Heart right ventricle (tissue), 16 donors: ENCODE measurements around the gene SHB. TPM values are rescaled to one million over a fixed set of nuclear protein-coding genes. Genes with fewer than 3 reads are reported as not detected.
A peak's percentile ranks its signal among the peaks of the same experiment; 100 is the strongest.

ENCODE experiments used
- ATAC-seq, 8 donors: fragments of 200-7000 bp; cut with Tn5 transposase; one replicate each; pipeline ENCODE4 v1.9.1; 2020; ENCODE audit warnings: mild to moderate bottlenecking in 8 of 8, moderate library complexity in 8 of 8, moderate number of reproducible peaks in 1 of 8
- DNase-seq, 2 donors: peaks; one replicate each; pipeline ENCODE4 v3.0.0-alpha.2; 2020
- H3K27ac ChIP-seq, 10 donors: fragments of 200-600 bp; sonication (generic) in 2 of 10; one replicate each; pipeline versions ENCODE4 v1.5.0 to v1.8.0; 2020 to 2022; ENCODE audit warnings: mild to moderate bottlenecking in 3 of 10
- H3K27me3 ChIP-seq, 7 donors: fragments of 200-600 bp; one replicate each; pipeline ENCODE4 v1.8.0; 2021 to 2022; ENCODE audit warnings: mild to moderate bottlenecking in 2 of 7
- H3K36me3 ChIP-seq, 9 donors: fragments of 200-600 bp; sonication (generic) in 1 of 9; one replicate each; pipeline versions ENCODE4 v1.5.0 to v1.8.0; 2020 to 2022; ENCODE audit warnings: mild to moderate bottlenecking in 2 of 9
- H3K4me1 ChIP-seq, 9 donors: fragments of 200-600 bp; sonication (generic) in 1 of 9; one replicate each; pipeline versions ENCODE4 v1.5.0 to v1.8.0; 2020 to 2022; ENCODE audit warnings: mild to moderate bottlenecking in 4 of 9
- H3K4me3 ChIP-seq, 10 donors: fragments of 200-600 bp; sonication (generic) in 2 of 10; one replicate each; pipeline versions ENCODE4 v1.5.0 to v1.8.0; 2020 to 2022; ENCODE audit warnings: mild to moderate bottlenecking in 7 of 10, moderate library complexity in 2 of 10
- H3K9me3 ChIP-seq, 11 donors: fragments of 200-600 bp in 10 of 11; sonication (generic) in 2 of 11; one replicate each; pipeline versions ENCODE4 v1.5.0 to v1.8.0; 2013 to 2022; ENCODE audit warnings: mild to moderate bottlenecking in 2 of 11, control low read depth in 1 of 11, moderate library complexity in 1 of 11
- WGBS, 2 donors: extraction: QIAGEN DNeasy Blood & Tissue Kit; methylation state at CpG; one replicate each; pipeline ENCODE4 v1.1.7; 2013; ENCODE audit warnings: inconsistent platforms in 1 of 2; 5-methylcytosine and 5-hydroxymethylcytosine counted together
- intact Hi-C, 10 donors: fragments of 100-400 bp; cut with DNase I; formaldehyde crosslinking; loops; one replicate each; pipeline versions ENCODE4 v1.11.1 to v1.14.2; 2022
- polyA plus RNA-seq, 2 donors: library from polyadenylated mRNA; stranded (reverse); fragments of 200-250 nt; gene quantifications; one replicate each; pipeline ENCODE4 v1.2.3, GENCODE V29; 2013
- total RNA-seq, 10 donors: library from RNA; stranded (reverse); fragmentation: NEBNext Ultra II Directional in 3 of 10; extraction: Animal tissue kit (Norgen Biotek cat#: 25700) in 3 of 10; gene quantifications; one replicate each; pipeline versions ENCODE4 v1.2.1 to v1.2.4, GENCODE V29; 2021 to 2023
- TF ChIP-seq, protein P1 (sequence below), 9 donors: fragments of 200-600 bp; sonication (generic) in 2 of 9; IDR thresholded peaks; one replicate each; pipeline versions ENCODE4 v1.5.0 to v1.8.0; 2021 to 2022; ENCODE audit warnings: antibody characterized with exemption in 9 of 9, mild to moderate bottlenecking in 5 of 9, moderate library complexity in 1 of 9
- donor health status: Arrhythmogenic right ventricular cardiomyopathy.
- donor health status: ischemic (EF 13 %, LVEDD 7.1; RV severe dilation, severe dysfunction).
- donor health status: healthy with polysubstance abuse.
- donor health status: DM: no; HTN: yes; CAD: no.
- donor health status: DM: no; HTN: no; CAD: no.
- donor health status: ischemic (EF 25% LVEDD 6.9; RV normal size, moderate dysfunction).
- donor health status: ischemic (EF 25% LVEDD 5.7; RV mildly dilated, moderate dysfunction).
- donor health status: healthy.
- donor health status: DM: yes; HTN: yes; CAD: no.
- donor health status: Ischemic cardiomyopathy.
- donor health status: ischemic (EF 35%, LVEDD 5.7; RV mildly dilated, moderate dysfunction).
- donor health status: nonischemic (EF 11% LVEDD 7.7; RV severe dilation, severe dysfunction).
- donor health status: DM: yes; HTN: yes; CAD: no.
- donor health status: PGD.
- donor health status: ischemic (EF 29% LVEDD 5.4; RV normal size, mild dysfunction).
- donor health status: nonischemic (EF 23%, LVEDD 6.1; RV moderate dilation, normal function).

SHB gene
- total and polyA plus RNA-seq, 12 donors: 5.7 to 26.6 (median 18.0) TPM

- WGBS, 2 donors: 85 to 89% methylated on average over 5 of the region's 5 CpGs
- Histone ChIP-seq H3K4me3 (no peak overlapping the region), H3K36me3 (peaks cover 0 to 26% (median 5%) of the 10 kb centered on the region in 9 donors), H3K27me3 (no peaks in the 10 kb centered on the region), H3K9me3 (no peaks in the 10 kb centered on the region), H3K4me1 (peaks cover 23 to 56% (median 39%) of the 10 kb centered on the region in 9 donors), H3K27ac (no peak overlapping the region)
- no peak for DNase-seq
- TF ChIP-seq, protein P1, sequence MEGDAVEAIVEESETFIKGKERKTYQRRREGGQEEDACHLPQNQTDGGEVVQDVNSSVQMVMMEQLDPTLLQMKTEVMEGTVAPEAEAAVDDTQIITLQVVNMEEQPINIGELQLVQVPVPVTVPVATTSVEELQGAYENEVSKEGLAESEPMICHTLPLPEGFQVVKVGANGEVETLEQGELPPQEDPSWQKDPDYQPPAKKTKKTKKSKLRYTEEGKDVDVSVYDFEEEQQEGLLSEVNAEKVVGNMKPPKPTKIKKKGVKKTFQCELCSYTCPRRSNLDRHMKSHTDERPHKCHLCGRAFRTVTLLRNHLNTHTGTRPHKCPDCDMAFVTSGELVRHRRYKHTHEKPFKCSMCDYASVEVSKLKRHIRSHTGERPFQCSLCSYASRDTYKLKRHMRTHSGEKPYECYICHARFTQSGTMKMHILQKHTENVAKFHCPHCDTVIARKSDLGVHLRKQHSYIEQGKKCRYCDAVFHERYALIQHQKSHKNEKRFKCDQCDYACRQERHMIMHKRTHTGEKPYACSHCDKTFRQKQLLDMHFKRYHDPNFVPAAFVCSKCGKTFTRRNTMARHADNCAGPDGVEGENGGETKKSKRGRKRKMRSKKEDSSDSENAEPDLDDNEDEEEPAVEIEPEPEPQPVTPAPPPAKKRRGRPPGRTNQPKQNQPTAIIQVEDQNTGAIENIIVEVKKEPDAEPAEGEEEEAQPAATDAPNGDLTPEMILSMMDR (IDR thresholded peaks at IDR 0.05): no peak
- intact Hi-C loops: loop anchor here in 6 of 10 donors (5.0 to 10.0 kb wide), 5 partner anchors 45 to 97 kb away; partner anchors contain the start of gene SHB (in 1 of the 6)
- no peak for ATAC-seq
These were observed 57.0 kb downstream of the SHB start for GRCh38 chr9:38011991-38012390.

DNA sequence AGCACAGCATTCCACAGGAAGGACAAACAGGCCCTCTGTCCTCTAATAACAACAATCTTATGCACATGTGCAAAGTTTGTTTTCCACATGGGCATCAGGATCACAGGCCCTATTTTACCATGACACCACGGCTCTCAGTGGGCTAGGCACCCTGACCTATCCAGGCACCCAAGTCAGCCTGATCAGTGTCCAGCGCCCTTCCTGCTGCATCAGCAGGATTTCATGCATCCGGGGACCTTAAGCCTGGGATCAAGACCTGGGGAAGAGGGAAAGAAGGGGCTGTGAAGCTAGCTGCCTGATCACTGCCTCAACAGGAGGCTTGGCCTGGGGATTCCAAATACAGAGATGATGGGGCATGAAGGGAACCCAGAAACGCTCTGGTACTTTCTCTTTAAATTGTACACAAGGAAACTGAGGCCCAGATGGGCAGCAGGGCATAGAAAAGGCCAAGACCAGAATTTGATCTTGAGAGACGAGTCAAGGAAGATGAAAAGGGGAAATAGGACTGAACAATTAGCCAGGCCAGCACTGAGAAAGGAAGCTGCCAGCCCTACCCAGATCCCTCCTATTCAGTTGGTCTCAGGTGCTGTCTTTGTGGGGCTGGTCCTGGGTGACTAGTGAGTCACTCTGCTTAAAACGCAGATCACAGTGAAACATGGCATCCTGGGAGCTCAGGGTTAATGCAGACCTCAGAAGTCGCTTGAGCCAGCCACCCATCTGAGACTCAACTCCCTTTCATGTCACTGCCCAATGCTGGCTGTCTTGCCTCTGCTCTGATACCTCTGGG is 57.9 kb downstream of the SHB start:
- Histone ChIP-seq H3K9me3 (no peaks in the 10 kb centered on the region), H3K4me3 (no peak overlapping the region), H3K27me3 (no peaks in the 10 kb centered on the region), H3K27ac (no peak overlapping the region), H3K4me1 (peaks cover 19 to 56% (median 39%) of the 10 kb centered on the region in 9 donors), H3K36me3 (peaks cover 0 to 26% (median 5%) of the 10 kb centered on the region in 9 donors)
- WGBS, 2 donors: 89 to 92% methylated on average over 7 of the region's 7 CpGs
- intact Hi-C loops: loop anchor here in 6 of 10 donors (5.0 to 10.0 kb wide), 5 partner anchors 46 to 96 kb away; partner anchors contain the start of gene SHB (in 1 of the 6)
- TF ChIP-seq, protein P1 (IDR thresholded peaks at IDR 0.05): no peak
- ATAC-seq (no peak), DNase-seq (no peak)

DNA sequence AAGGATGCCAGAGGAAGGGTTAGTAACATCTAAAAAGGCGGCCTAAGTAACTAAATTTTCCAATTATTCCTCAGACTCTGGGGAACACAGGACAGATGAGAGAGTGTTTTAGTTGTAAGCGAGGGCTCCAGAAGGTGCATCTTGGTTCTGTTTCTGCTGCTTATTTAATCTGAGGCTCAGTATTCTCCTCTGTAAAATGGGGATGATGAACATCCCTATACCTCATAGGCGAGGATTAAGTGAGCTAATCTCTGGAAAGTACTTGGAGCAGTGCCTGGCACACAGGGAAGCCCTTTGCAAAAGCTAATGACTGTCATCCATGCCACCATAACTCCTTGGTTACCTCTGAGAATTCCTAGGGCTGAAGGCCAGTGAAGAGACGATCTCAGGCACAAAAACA is 59.0 kb downstream of the SHB start:
- 85 to 86% methylated on average over 4 of the region's 4 CpGs for WGBS, 2 donors
- H3K36me3 ChIP-seq: peaks cover 0 to 25% (median 5%) of the 10 kb centered on the region in 9 donors
- TF ChIP-seq, protein P1 (IDR thresholded peaks at IDR 0.05): no peak
- no peaks in the 10 kb centered on the region for H3K9me3 ChIP-seq
- no peak for ATAC-seq
- no peak overlapping the region for H3K4me3 ChIP-seq
- H3K27ac ChIP-seq: no peak overlapping the region
- intact Hi-C loops: loop anchor here in 6 of 10 donors (5.0 to 10.0 kb wide), 5 partner anchors 47 to 95 kb away; partner anchors contain the start of gene SHB (in 1 of the 6)
- peaks cover 16 to 56% (median 43%) of the 10 kb centered on the region in 9 donors for H3K4me1 ChIP-seq
- no peaks in the 10 kb centered on the region for H3K27me3 ChIP-seq
- no peak for DNase-seq

GRCh38 chr9:38009035-38009501 is 60.0 kb downstream of the SHB start:
- no peak overlapping the region for H3K4me3 ChIP-seq
- TF ChIP-seq, protein P1 (IDR thresholded peaks at IDR 0.05): no peak
- no peaks in the 10 kb centered on the region for H3K9me3 ChIP-seq
- H3K27me3 ChIP-seq: no peaks in the 10 kb centered on the region
- DNase-seq: no peak
- H3K4me1 ChIP-seq: peaks cover 16 to 58% (median 43%) of the 10 kb centered on the region in 9 donors
- peaks cover 0 to 16% (median 0%) of the 10 kb centered on the region in 9 donors for H3K36me3 ChIP-seq
- 91 to 97% methylated on average over 5 of the region's 5 CpGs for WGBS, 2 donors
- ATAC-seq: peak in 1 of 8 donors; percentile 14
- peak overlapping the region in 6 of 10 donors; percentile 16 to 69 (median 44) for H3K27ac ChIP-seq
- intact Hi-C loops: no loop called here
